ENCODE results near the gene ZNF202.

The ZNF202 gene

DNA sequence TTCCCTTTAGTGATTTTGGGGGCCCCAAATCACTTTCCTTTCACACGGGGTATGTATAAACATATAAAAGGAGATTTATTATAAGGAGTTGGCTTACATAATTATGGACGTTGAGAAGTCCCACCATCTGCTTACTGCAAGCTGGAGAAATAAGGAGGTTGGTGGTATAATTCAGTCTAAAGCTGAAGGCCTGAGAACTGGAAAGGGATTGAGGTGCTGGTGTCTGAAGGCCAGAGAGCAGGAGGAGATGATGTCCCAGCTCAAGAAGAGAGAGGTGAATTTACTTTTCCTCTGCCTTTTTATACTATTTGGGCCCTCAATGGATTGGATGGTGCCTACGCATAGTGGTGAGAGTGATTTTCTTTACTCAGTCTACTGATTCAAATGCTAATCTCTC, 1.3 kb upstream of the ZNF202 start:
- no peak overlapping the region for H3K4me3 ChIP-seq (ENCODE audit: low read depth, low read length)
- TF ChIP-seq, protein P1, sequence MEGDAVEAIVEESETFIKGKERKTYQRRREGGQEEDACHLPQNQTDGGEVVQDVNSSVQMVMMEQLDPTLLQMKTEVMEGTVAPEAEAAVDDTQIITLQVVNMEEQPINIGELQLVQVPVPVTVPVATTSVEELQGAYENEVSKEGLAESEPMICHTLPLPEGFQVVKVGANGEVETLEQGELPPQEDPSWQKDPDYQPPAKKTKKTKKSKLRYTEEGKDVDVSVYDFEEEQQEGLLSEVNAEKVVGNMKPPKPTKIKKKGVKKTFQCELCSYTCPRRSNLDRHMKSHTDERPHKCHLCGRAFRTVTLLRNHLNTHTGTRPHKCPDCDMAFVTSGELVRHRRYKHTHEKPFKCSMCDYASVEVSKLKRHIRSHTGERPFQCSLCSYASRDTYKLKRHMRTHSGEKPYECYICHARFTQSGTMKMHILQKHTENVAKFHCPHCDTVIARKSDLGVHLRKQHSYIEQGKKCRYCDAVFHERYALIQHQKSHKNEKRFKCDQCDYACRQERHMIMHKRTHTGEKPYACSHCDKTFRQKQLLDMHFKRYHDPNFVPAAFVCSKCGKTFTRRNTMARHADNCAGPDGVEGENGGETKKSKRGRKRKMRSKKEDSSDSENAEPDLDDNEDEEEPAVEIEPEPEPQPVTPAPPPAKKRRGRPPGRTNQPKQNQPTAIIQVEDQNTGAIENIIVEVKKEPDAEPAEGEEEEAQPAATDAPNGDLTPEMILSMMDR (IDR thresholded peaks at IDR 0.05; ENCODE audit: low read depth, low read length) = no peak
- no peak for DNase-seq (ENCODE audit: low read depth, low spot score)
- in situ Hi-C loops (cut with HindIII; ENCODE audit: low sequenced_read_pairs) = no loop called here

DNA sequence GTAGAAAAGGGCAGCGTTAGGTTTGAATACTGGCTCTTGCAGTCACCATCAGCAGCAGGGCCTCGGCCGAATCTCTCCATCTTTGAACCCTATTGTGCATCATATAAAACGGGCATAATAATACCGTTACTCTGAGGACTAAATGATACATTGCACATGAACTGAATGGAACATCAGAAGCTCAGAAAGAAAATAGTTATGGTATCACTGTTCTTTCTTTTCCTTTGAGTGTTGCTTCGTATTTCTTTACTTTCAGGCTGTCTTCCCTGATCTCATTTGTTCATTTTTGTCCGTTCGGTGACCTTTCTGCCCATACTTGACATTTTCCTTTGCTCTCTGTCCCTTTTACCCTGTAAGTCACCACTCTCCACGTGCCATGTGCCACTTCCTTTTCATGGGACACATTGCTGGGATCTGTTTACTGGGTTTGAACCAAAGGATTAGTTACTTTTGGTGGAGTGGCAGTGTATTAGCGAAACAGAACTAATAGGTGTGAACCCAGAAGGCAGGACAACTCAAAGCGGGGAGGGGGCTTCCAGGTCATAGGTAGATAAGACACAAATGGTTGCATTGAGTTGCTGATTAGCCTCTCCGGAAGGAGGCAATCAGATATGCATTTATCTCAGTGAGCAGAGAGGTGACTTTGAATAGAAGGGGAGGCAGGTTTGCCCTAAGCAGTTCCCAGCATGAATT, 717 bp upstream of the ZNF202 start:
- in situ Hi-C loops (cut with HindIII; ENCODE audit: low sequenced_read_pairs) = no loop called here
- no peak for DNase-seq (ENCODE audit: low read depth, low spot score)
- TF ChIP-seq, protein P1 (IDR thresholded peaks at IDR 0.05; ENCODE audit: low read depth, low read length) = no peak
- H3K4me3 ChIP-seq (ENCODE audit: low read depth, low read length) = peak overlapping the region; percentile 83

DNA sequence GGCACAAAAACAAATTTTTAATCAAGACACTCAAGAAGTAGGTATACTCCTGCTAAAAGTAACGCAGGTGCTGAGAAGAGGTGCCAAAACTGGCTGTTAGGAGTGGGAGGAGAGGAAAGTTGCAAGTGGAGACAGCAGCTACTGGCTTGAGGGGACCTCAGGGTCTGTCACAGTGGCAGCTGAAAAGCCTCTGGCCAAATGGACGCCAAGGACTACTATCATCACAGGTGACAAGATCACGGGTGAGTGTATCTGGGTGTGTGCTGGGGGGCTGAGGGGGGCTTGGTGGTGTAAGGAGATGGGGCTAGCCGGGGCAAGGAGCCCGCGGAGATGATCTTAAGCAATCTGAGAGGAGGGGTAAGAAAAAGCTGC, 687 bp downstream of the ZNF202 start:
- DNase-seq (ENCODE audit: low read depth, low spot score) = no peak
- peak overlapping the region; percentile 83 for H3K4me3 ChIP-seq (ENCODE audit: low read depth, low read length)
- TF ChIP-seq, protein P1 (IDR thresholded peaks at IDR 0.05; ENCODE audit: low read depth, low read length) = no peak
- in situ Hi-C loops (cut with HindIII; ENCODE audit: low sequenced_read_pairs) = no loop called here

DNA sequence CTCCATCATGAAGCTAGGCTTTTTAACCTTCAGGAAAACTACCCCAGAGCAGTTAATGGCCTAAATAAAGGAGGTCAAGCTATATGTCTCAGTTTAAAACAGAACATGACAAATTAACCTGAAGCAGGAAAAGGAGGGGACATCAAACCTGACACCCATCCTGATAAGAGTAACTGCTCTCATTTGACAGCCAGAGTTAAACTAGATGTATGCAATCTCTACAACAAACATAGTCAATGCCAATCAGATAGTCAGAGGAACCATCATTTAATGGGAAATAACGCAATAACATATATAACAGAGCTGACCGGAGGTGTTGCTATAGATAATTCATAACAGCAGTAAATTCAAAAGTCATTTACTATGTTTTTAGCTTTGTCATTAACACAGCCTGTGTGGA, 3.1 kb downstream of the ZNF202 start:
- DNase-seq (ENCODE audit: low read depth, low spot score) = no peak
- in situ Hi-C loops (cut with HindIII; ENCODE audit: low sequenced_read_pairs) = no loop called here
- TF ChIP-seq, protein P1 (IDR thresholded peaks at IDR 0.05; ENCODE audit: low read depth, low read length) = no peak
- no peak overlapping the region for H3K4me3 ChIP-seq (ENCODE audit: low read depth, low read length)

DNA sequence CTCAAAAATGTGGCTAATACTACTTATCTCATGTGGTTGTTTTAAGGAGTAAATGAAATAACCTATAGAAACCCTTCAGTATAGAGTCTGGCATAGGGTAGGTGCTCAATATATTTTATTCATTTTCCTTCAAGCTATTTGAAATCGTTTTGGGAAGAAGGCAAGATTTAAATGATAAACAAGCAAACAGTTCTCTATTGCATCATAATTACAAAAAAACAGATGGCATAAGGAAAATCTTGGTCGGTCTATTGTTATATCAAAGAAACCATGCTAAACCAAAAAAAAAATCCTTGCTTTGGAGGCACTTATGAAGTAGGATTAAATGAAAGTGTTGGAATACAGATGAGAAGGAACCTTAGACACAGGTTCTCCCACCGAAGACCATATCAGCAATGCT, 4.7 kb downstream of the ZNF202 start:
- TF ChIP-seq, protein P1 (IDR thresholded peaks at IDR 0.05; ENCODE audit: low read depth, low read length) = no peak
- no peak for DNase-seq (ENCODE audit: low read depth, low spot score)
- in situ Hi-C loops (cut with HindIII; ENCODE audit: low sequenced_read_pairs) = no loop called here
- no peak overlapping the region for H3K4me3 ChIP-seq (ENCODE audit: low read depth, low read length)

DNA sequence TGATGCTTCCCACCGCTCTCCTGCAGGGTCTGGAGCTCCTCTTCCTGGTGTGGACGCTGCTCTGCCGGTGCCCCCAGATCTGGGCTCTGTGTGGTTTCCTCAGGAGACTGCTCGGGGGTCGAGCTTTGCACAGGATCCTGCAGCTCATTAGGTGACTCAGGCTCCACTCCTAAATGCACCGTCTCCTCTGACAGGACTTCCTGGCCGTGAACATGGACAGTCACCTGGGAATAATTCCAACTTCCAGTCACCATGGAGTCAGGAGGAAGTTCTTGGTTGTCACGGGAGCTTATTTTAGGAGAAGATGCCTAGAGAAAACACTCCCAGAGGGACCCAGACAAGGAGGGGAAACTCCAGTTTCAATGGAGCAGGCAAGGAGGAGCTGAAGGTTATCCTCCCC, 11.9 kb downstream of the ZNF202 start:
- TF ChIP-seq, protein P1 (IDR thresholded peaks at IDR 0.05; ENCODE audit: low read depth, low read length) = no peak
- DNase-seq (ENCODE audit: low read depth, low spot score) = no peak
- no peak overlapping the region for H3K4me3 ChIP-seq (ENCODE audit: low read depth, low read length)
- in situ Hi-C loops (cut with HindIII; ENCODE audit: low sequenced_read_pairs) = no loop called here

All from astrocyte of the spinal cord (primary cell).